ENCODE results near the gene CDC42BPB.

DNA sequence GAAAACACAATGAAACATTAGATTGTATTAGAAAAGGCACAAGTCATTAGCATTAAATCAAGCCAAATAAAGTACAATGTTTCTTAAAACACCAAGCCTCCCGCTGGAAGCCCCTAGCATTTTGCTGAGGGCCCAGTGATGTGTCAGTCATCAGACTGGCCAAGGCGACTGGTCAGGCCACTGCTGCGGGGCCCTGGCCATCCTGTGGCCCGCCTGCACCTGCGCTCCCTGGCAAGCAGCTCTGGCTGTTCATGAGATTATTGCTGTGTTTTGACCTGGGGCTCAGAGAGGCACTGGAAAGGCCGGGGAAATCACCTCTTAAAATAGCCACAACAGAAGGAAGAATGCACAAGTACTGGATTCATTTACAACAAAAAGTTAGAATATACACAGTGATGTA lies 159.1 kb downstream of the CDC42BPB start:
- TF ChIP-seq, protein P1, sequence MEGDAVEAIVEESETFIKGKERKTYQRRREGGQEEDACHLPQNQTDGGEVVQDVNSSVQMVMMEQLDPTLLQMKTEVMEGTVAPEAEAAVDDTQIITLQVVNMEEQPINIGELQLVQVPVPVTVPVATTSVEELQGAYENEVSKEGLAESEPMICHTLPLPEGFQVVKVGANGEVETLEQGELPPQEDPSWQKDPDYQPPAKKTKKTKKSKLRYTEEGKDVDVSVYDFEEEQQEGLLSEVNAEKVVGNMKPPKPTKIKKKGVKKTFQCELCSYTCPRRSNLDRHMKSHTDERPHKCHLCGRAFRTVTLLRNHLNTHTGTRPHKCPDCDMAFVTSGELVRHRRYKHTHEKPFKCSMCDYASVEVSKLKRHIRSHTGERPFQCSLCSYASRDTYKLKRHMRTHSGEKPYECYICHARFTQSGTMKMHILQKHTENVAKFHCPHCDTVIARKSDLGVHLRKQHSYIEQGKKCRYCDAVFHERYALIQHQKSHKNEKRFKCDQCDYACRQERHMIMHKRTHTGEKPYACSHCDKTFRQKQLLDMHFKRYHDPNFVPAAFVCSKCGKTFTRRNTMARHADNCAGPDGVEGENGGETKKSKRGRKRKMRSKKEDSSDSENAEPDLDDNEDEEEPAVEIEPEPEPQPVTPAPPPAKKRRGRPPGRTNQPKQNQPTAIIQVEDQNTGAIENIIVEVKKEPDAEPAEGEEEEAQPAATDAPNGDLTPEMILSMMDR (IDR thresholded peaks at IDR 0.05) = no peak
- TF ChIP-seq POLR2A (IDR thresholded peaks at IDR 0.05) = no peak

Data from vagina (tissue), 2 donors.